Measurements from ENCODE around the gene LRCH4.
"Not testable (repeated sequence)": the region's sequence is repeated elsewhere in the genome, so short reads cannot be mapped to it uniquely, and the experiment has no call there.

LRCH4 gene

DNA sequence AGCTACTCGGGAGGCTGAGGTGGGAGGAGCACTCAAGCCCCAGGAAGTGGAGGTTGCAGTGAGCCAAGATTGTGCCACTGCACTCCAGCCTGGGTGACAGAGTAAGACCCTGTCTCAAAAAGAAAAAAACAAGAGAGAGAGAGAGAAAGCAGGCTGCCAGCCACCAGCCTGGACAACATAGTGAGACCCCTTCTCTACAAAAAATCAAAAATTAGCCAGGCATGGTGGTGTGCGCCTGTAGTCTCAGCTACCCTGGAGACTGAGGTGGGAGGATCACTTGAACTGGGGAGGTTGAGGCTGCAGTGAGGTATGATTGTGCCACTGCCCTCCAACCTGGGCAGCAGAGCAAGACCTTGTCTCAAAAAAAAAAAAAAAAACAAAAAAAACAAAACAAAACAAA is 49.2 kb downstream of the LRCH4 start:
- Mint-ChIP-seq H3K4me1 (peaks cover 13% of the 10 kb centered on the region), H3K27me3 (peaks cover 11% of the 10 kb centered on the region)
- not testable (repeated sequence) for H3K4me3 Mint-ChIP-seq, ATAC-seq, H3K36me3 Mint-ChIP-seq, H3K27ac Mint-ChIP-seq, H3K9me3 Mint-ChIP-seq

DNA sequence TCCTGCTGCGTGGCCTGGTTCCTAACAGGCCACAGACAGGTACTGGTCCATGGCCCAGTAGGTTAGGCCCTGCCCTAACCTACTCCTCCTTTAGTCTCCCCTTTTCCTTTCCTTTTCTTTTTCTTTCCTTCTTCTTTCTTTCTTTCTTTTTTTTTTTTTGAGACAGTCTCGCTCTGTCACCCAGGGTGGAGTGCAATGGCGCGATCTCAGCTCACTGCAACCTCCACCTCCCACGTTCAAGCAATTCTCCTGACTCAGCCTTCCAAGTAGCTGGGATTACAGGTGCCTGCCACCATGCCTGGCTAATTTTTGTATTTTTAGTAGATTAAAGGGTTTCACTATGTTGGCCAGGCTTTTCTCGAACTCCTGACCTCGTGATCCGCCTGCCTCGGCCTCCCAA is 49.9 kb downstream of the LRCH4 start:
- not testable (repeated sequence) for H3K27ac Mint-ChIP-seq, ATAC-seq, H3K4me3 Mint-ChIP-seq, H3K4me1 Mint-ChIP-seq, H3K36me3 Mint-ChIP-seq, H3K9me3 Mint-ChIP-seq
- peaks cover 11% of the 10 kb centered on the region for H3K27me3 Mint-ChIP-seq

DNA sequence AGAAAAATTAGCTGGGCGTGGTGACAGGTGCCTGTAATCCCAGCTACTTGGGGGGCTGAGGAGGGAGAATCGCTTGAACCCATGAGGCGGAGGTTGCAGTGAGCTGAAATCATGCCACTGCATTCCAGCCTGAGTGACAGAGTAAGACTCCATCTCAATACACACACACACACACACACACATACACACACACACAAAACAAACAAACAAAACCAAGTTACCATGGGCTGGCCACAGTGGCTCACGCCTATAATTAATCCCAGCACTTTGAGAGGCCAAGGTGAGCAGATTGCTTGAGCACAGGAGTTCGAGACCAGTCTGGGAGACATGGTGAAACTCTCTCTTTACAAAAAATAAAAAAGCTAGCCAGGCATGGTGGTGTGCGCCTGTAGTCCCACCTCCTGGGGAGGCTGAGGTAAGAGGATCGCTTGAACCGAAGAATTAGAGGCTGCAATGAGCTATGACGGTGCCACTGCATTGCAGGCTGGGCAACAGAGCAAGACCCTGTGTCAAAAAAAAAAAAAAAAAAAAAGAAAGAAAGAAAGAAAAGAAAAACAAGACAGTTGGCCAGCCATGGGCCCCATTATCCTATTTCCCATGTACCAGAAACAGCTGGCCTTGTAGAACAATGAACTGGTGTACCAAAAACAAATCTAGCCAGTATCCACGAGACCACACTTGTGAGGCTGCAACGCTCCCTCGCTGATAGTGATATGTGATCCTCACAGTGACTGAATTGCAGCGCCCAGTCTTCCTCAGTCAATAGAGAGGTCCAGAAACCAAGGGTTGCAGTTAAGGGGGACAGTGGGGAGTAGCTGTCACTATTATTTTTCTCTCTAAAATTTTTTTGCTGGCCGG is 53.5 kb downstream of the LRCH4 start:
- Mint-ChIP-seq H3K9me3 (no peaks in the 10 kb centered on the region), H3K4me3 (no peak overlapping the region), H3K27me3 (peaks cover 11% of the 10 kb centered on the region), H3K36me3 (no peaks in the 10 kb centered on the region), H3K27ac (no peak overlapping the region), H3K4me1 (peaks cover 6% of the 10 kb centered on the region)
- ATAC-seq, result no peak

DNA sequence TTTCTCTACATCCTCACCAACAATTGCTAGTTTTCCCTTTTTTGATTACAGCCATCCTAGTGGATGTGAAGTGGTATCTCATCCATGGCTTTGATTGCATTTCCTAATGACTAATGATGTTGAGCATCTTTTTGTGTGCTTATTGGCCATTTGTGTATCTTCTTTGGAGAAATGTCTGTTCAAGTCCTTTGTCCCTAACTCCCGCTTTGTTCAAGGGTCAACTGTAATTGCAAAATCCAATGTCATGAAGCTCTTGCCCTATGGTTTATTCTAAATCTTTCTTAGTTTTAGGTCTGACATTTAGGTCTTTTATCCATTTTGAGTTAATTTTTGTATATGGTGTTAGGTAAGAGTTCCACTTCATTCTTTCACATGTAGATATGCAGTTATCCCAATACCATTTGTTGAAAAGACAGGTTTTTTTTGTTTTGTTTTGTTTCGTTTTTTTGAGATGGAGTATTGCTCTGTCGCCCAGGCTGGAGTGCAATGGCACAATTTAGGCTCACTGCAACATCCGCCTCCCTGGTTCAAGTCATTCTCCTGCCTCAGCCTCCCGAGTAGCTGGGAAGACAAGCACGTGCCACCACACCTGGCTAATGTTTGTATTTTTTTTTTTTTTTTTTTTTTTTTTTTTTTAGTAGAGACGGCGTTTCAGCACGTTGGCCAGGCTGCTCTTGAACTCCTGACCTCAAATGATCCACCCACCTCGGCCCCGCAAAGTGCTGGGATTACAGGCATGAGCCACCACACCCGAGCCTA is 57.6 kb downstream of the LRCH4 start:
- not testable (repeated sequence) for ATAC-seq, H3K9me3 Mint-ChIP-seq, H3K27ac Mint-ChIP-seq, H3K36me3 Mint-ChIP-seq, H3K4me3 Mint-ChIP-seq
- Mint-ChIP-seq H3K27me3 (peaks cover 11% of the 10 kb centered on the region), H3K4me1 (peaks cover 12% of the 10 kb centered on the region)

Data from stimulated activated memory B cell treated with anti-CD40 and anti-IgM and Interleukin-4, amounts not matched to agents 10 μg/mL and 1 μg/mL and 100 μg/mL, for 72 hours (primary cell).